Lung (tissue), 12 donors: ENCODE data around the gene C3orf38. TPM values are rescaled to one million over a fixed set of nuclear protein-coding genes. Genes with fewer than 3 reads are reported as not detected.

Experiments used
- ATAC-seq: fragments of 200-7000 bp; cut with Tn5 transposase; one replicate; pipeline ENCODE4 v1.9.1; 2020; ENCODE audit warnings: moderate number of reproducible peaks; ENCODE audit not compliant: insufficient read depth, low FRiP score
- DNase-seq, 3 donors: peaks; one replicate each; pipeline ENCODE4 v3.0.0-alpha.2; 2013 to 2017
- H3K27ac ChIP-seq, 2 donors: one replicate each; pipeline ENCODE4 v1.5.1; 2013; ENCODE audit warnings: mild to moderate bottlenecking in 2 of 2, moderate library complexity in 2 of 2, control low read depth in 1 of 2, inconsistent platforms in 1 of 2, low read depth in 1 of 2, low read length in 1 of 2
- H3K27me3 ChIP-seq, 3 donors: one replicate each; pipeline ENCODE4 v1.5.1; 2013; ENCODE audit warnings: low read length in 2 of 3; ENCODE audit not compliant: control insufficient read depth in 3 of 3, insufficient read depth in 3 of 3
- H3K36me3 ChIP-seq, 4 donors: one replicate each; pipeline ENCODE4 v1.5.1; 2013; ENCODE audit warnings: low read length in 4 of 4, mild to moderate bottlenecking in 1 of 4, moderate library complexity in 1 of 4; ENCODE audit not compliant: control insufficient read depth in 4 of 4, insufficient read depth in 4 of 4
- H3K4me1 ChIP-seq, 5 donors: one replicate each; pipeline ENCODE4 v1.5.1; 2013; ENCODE audit warnings: low read length in 5 of 5, mild to moderate bottlenecking in 2 of 5, moderate library complexity in 1 of 5; ENCODE audit not compliant: control insufficient read depth in 5 of 5, insufficient read depth in 5 of 5
- H3K4me3 ChIP-seq: one replicate; pipeline ENCODE4 v1.5.1; 2013; ENCODE audit warnings: mild to moderate bottlenecking, control low read depth, moderate library complexity
- H3K9ac ChIP-seq, 2 donors: one replicate each; pipeline ENCODE4 v1.5.1; 2013; ENCODE audit warnings: low read length in 2 of 2, control low read depth in 1 of 2; ENCODE audit not compliant: insufficient read depth in 1 of 2
- H3K9me3 ChIP-seq, 4 donors: one replicate each; pipeline ENCODE4 v1.5.1; 2013; ENCODE audit warnings: low read length in 3 of 4, mild to moderate bottlenecking in 1 of 4, moderate library complexity in 1 of 4; ENCODE audit not compliant: control insufficient read depth in 4 of 4, insufficient read depth in 3 of 4
- WGBS, 2 donors: extraction: QIAGEN DNeasy Blood & Tissue Kit; methylation state at CpG; one replicate each; pipeline ENCODE4 v1.1.7; 2013; 5-methylcytosine and 5-hydroxymethylcytosine counted together
- polyA plus RNA-seq, 2 donors: library from polyadenylated mRNA; stranded (reverse); fragments of 200-250 nt; gene quantifications; one replicate each; pipeline ENCODE4 v1.2.1, GENCODE V29; 2013
- total RNA-seq, 2 donors: library from RNA; depleted of rRNA in 1 of 2; stranded (reverse); fragments of >200 nt in 1 of 2; gene quantifications; one replicate each; pipeline ENCODE4 v1.2.1, GENCODE V29; 2014 to 2021
- TF ChIP-seq, protein P1 (sequence below): IDR thresholded peaks from 2 replicates; pipeline ENCODE4 v1.5.1; 2012; ENCODE audit warnings: mild to moderate bottlenecking; ENCODE audit errors: control extremely low read depth, extremely low read depth
- donor health status: control.
- donor health status: control.
- donor health status: Bipolar disorder and iron deficiency.
- donor health status: healthy.
- donor health status: DM: yes; HTN: yes; CAD: no.

C3orf38 gene
- total and polyA plus RNA-seq, 4 donors = 6.2 to 36.7 (median 13.7) TPM

DNA sequence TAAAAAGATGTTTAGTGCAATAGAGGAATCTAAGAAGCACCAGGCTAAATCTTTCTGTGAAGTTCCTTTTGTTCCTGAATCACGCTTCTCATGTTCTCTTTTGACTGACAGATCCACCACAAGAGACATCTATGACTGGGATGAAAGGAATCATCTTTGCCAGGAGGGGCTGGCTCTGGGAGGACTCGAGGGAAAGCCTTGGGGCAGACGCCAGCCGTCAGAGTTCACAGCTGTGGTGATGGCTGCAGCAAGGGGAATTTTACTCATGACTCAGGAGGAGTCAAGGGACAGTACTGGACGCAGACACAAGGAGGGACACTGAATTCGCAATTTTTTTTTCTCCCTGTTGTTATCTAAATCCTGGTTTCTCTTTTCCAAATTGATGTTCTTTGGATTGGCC lies 38.7 kb downstream of the C3orf38 start:
- Histone ChIP-seq H3K27me3 (no peaks in the 10 kb centered on the region), H3K9me3 (peaks cover 0 to 2% (median 0%) of the 10 kb centered on the region in 4 donors), H3K4me1 (no peaks in the 10 kb centered on the region), H3K4me3 (no peak overlapping the region), H3K36me3 (no peaks in the 10 kb centered on the region), H3K27ac (no peak overlapping the region), H3K9ac (no peak overlapping the region)
- DNase-seq (no peak), ATAC-seq (no peak)
- TF ChIP-seq, protein P1, sequence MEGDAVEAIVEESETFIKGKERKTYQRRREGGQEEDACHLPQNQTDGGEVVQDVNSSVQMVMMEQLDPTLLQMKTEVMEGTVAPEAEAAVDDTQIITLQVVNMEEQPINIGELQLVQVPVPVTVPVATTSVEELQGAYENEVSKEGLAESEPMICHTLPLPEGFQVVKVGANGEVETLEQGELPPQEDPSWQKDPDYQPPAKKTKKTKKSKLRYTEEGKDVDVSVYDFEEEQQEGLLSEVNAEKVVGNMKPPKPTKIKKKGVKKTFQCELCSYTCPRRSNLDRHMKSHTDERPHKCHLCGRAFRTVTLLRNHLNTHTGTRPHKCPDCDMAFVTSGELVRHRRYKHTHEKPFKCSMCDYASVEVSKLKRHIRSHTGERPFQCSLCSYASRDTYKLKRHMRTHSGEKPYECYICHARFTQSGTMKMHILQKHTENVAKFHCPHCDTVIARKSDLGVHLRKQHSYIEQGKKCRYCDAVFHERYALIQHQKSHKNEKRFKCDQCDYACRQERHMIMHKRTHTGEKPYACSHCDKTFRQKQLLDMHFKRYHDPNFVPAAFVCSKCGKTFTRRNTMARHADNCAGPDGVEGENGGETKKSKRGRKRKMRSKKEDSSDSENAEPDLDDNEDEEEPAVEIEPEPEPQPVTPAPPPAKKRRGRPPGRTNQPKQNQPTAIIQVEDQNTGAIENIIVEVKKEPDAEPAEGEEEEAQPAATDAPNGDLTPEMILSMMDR = no peak
- 89 to 95% methylated on average over 6 of the region's 6 CpGs for WGBS, 2 donors

DNA sequence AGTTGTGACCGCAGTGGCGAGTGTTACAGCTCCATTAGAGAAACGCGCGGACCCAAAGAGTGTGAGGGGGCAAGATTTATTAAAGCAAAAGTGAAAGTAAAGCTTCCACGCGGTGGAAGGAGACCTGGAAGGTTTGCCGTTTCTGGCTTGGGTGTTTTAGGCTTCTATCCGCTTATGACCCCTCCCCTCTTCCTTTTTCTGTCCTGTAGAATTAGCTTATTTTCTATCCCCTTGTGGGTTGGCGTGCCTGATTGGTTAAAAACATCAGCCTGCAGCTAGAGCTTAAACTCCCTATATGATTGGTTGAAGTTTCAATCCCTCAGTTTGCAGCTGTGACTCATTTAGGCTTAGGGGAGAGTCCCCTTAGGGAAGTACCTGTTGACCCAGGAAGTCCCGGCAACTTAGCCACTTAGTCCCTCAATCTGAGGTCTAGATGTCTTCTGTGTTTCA lies 39.6 kb downstream of the C3orf38 start:
- 91 to 98% methylated on average over 11 of the region's 11 CpGs for WGBS, 2 donors

GRCh38 chr3:88191872-88192409 lies 42.2 kb downstream of the C3orf38 start:
- no peak for DNase-seq
- Histone ChIP-seq H3K9ac (no peak overlapping the region), H3K27ac (no peak overlapping the region), H3K4me1 (no peaks in the 10 kb centered on the region), H3K27me3 (no peaks in the 10 kb centered on the region), H3K36me3 (no peaks in the 10 kb centered on the region), H3K4me3 (no peak overlapping the region), H3K9me3 (peaks cover 0 to 2% (median 0%) of the 10 kb centered on the region in 4 donors)
- TF ChIP-seq, protein P1 = no peak
- no peak for ATAC-seq
- 80 to 83% methylated on average over 4 of the region's 4 CpGs for WGBS, 2 donors

More for the DNA sequence above, 39.6 kb downstream of the C3orf38 start:
- no peaks in the 10 kb centered on the region for H3K4me1 ChIP-seq
- no peaks in the 10 kb centered on the region for H3K36me3 ChIP-seq
- no peak overlapping the region for H3K4me3 ChIP-seq
- H3K9me3 ChIP-seq = peaks cover 0 to 2% (median 0%) of the 10 kb centered on the region in 4 donors
- TF ChIP-seq, protein P1 = no peak
- H3K9ac ChIP-seq = no peak overlapping the region
- no peaks in the 10 kb centered on the region for H3K27me3 ChIP-seq
- H3K27ac ChIP-seq = no peak overlapping the region
- no peak for DNase-seq
- no peak for ATAC-seq

GRCh38 chr3:88192631-88193030 lies 42.9 kb downstream of the C3orf38 start:
- WGBS, 2 donors = 71 to 73% methylated on average over 3 of the region's 3 CpGs
- H3K9ac ChIP-seq = no peak overlapping the region
- peaks cover 0 to 2% (median 0%) of the 10 kb centered on the region in 4 donors for H3K9me3 ChIP-seq
- TF ChIP-seq, protein P1 = no peak
- H3K4me1 ChIP-seq = no peaks in the 10 kb centered on the region
- H3K27me3 ChIP-seq = no peaks in the 10 kb centered on the region
- H3K4me3 ChIP-seq = no peak overlapping the region
- ATAC-seq (no peak), DNase-seq (no peak)
- no peak overlapping the region for H3K27ac ChIP-seq
- no peaks in the 10 kb centered on the region for H3K36me3 ChIP-seq
